Heart right ventricle (tissue), 16 donors: ENCODE results near the gene JADE2. TPM values are rescaled to one million over a fixed set of nuclear protein-coding genes. Genes with fewer than 3 reads are reported as not detected.
A peak's percentile ranks its signal among the peaks of the same experiment; 100 is the strongest.

ENCODE experiments used
- ATAC-seq, 8 donors: fragments of 200-7000 bp; cut with Tn5 transposase; one replicate each; pipeline ENCODE4 v1.9.1; 2020; ENCODE audit warnings: mild to moderate bottlenecking in 8 of 8, moderate library complexity in 8 of 8, moderate number of reproducible peaks in 1 of 8
- DNase-seq, 2 donors: peaks; one replicate each; pipeline ENCODE4 v3.0.0-alpha.2; 2020
- H3K27ac ChIP-seq, 10 donors: fragments of 200-600 bp; sonication (generic) in 2 of 10; one replicate each; pipeline versions ENCODE4 v1.5.0 to v1.8.0; 2020 to 2022; ENCODE audit warnings: mild to moderate bottlenecking in 3 of 10
- H3K27me3 ChIP-seq, 7 donors: fragments of 200-600 bp; one replicate each; pipeline ENCODE4 v1.8.0; 2021 to 2022; ENCODE audit warnings: mild to moderate bottlenecking in 2 of 7
- H3K36me3 ChIP-seq, 9 donors: fragments of 200-600 bp; sonication (generic) in 1 of 9; one replicate each; pipeline versions ENCODE4 v1.5.0 to v1.8.0; 2020 to 2022; ENCODE audit warnings: mild to moderate bottlenecking in 2 of 9
- H3K4me1 ChIP-seq, 9 donors: fragments of 200-600 bp; sonication (generic) in 1 of 9; one replicate each; pipeline versions ENCODE4 v1.5.0 to v1.8.0; 2020 to 2022; ENCODE audit warnings: mild to moderate bottlenecking in 4 of 9
- H3K4me3 ChIP-seq, 10 donors: fragments of 200-600 bp; sonication (generic) in 2 of 10; one replicate each; pipeline versions ENCODE4 v1.5.0 to v1.8.0; 2020 to 2022; ENCODE audit warnings: mild to moderate bottlenecking in 7 of 10, moderate library complexity in 2 of 10
- H3K9me3 ChIP-seq, 11 donors: fragments of 200-600 bp in 10 of 11; sonication (generic) in 2 of 11; one replicate each; pipeline versions ENCODE4 v1.5.0 to v1.8.0; 2013 to 2022; ENCODE audit warnings: mild to moderate bottlenecking in 2 of 11, control low read depth in 1 of 11, moderate library complexity in 1 of 11
- WGBS, 2 donors: extraction: QIAGEN DNeasy Blood & Tissue Kit; methylation state at CpG; one replicate each; pipeline ENCODE4 v1.1.7; 2013; ENCODE audit warnings: inconsistent platforms in 1 of 2; 5-methylcytosine and 5-hydroxymethylcytosine counted together
- intact Hi-C, 10 donors: fragments of 100-400 bp; cut with DNase I; formaldehyde crosslinking; loops; one replicate each; pipeline versions ENCODE4 v1.11.1 to v1.14.2; 2022
- polyA plus RNA-seq, 2 donors: library from polyadenylated mRNA; stranded (reverse); fragments of 200-250 nt; gene quantifications; one replicate each; pipeline ENCODE4 v1.2.3, GENCODE V29; 2013
- total RNA-seq, 10 donors: library from RNA; stranded (reverse); fragmentation: NEBNext Ultra II Directional in 3 of 10; extraction: Animal tissue kit (Norgen Biotek cat#: 25700) in 3 of 10; gene quantifications; one replicate each; pipeline versions ENCODE4 v1.2.1 to v1.2.4, GENCODE V29; 2021 to 2023
- TF ChIP-seq, protein P1 (sequence below), 9 donors: fragments of 200-600 bp; sonication (generic) in 2 of 9; IDR thresholded peaks; one replicate each; pipeline versions ENCODE4 v1.5.0 to v1.8.0; 2021 to 2022; ENCODE audit warnings: antibody characterized with exemption in 9 of 9, mild to moderate bottlenecking in 5 of 9, moderate library complexity in 1 of 9
- donor health status: Arrhythmogenic right ventricular cardiomyopathy.
- donor health status: ischemic (EF 13 %, LVEDD 7.1; RV severe dilation, severe dysfunction).
- donor health status: healthy with polysubstance abuse.
- donor health status: DM: no; HTN: yes; CAD: no.
- donor health status: DM: no; HTN: no; CAD: no.
- donor health status: ischemic (EF 25% LVEDD 6.9; RV normal size, moderate dysfunction).
- donor health status: ischemic (EF 25% LVEDD 5.7; RV mildly dilated, moderate dysfunction).
- donor health status: healthy.
- donor health status: DM: yes; HTN: yes; CAD: no.
- donor health status: Ischemic cardiomyopathy.
- donor health status: ischemic (EF 35%, LVEDD 5.7; RV mildly dilated, moderate dysfunction).
- donor health status: nonischemic (EF 11% LVEDD 7.7; RV severe dilation, severe dysfunction).
- donor health status: DM: yes; HTN: yes; CAD: no.
- donor health status: PGD.
- donor health status: ischemic (EF 29% LVEDD 5.4; RV normal size, mild dysfunction).
- donor health status: nonischemic (EF 23%, LVEDD 6.1; RV moderate dilation, normal function).

Gene JADE2
- total and polyA plus RNA-seq, 12 donors = 5.4 to 38.5 (median 23.9) TPM

DNA sequence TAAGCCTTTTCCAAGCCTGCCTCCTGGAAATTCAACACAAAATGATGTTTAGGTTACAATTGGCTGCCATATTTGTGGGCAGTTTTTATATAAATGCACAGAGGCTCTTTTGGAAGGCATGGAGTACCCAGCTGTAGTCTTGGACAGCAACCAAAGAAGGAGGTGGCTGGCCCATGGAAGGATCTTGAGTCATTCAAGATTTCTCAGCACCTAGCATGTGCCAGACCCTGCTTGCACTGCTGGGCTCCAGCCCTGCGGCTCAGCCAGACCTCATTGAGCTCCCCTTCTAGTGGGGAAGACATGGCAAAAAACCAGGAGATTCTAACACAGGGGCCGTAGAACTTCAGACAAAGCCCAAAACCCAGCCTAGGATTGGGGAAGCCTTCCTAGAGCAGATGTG is 22.1 kb downstream of the JADE2 start:
- TF ChIP-seq, protein P1, sequence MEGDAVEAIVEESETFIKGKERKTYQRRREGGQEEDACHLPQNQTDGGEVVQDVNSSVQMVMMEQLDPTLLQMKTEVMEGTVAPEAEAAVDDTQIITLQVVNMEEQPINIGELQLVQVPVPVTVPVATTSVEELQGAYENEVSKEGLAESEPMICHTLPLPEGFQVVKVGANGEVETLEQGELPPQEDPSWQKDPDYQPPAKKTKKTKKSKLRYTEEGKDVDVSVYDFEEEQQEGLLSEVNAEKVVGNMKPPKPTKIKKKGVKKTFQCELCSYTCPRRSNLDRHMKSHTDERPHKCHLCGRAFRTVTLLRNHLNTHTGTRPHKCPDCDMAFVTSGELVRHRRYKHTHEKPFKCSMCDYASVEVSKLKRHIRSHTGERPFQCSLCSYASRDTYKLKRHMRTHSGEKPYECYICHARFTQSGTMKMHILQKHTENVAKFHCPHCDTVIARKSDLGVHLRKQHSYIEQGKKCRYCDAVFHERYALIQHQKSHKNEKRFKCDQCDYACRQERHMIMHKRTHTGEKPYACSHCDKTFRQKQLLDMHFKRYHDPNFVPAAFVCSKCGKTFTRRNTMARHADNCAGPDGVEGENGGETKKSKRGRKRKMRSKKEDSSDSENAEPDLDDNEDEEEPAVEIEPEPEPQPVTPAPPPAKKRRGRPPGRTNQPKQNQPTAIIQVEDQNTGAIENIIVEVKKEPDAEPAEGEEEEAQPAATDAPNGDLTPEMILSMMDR (IDR thresholded peaks at IDR 0.05) = no peak
- H3K4me3 ChIP-seq = no peak overlapping the region
- DNase-seq (no peak), ATAC-seq (peak in 2 of 8 donors; percentile 38 to 50)
- peak overlapping the region in 5 of 10 donors; percentile 24 to 44 (median 36) for H3K27ac ChIP-seq
- H3K27me3 ChIP-seq = no peaks in the 10 kb centered on the region
- H3K36me3 ChIP-seq = peaks cover 0 to 73% (median 0%) of the 10 kb centered on the region in 9 donors
- H3K4me1 ChIP-seq = peaks cover 17 to 98% (median 84%) of the 10 kb centered on the region in 9 donors
- intact Hi-C loops = loop anchor here in 1 of 10 donors (2.0 kb wide), 1 partner anchor 17 kb away; no protein-coding TSS in a partner anchor
- 62 to 74% methylated on average over 2 of the region's 2 CpGs for WGBS, 2 donors
- H3K9me3 ChIP-seq = no peaks in the 10 kb centered on the region

GRCh38 chr5:134547999-134548658 is 22.7 kb downstream of the JADE2 start:
- peaks cover 0 to 77% (median 0%) of the 10 kb centered on the region in 9 donors for H3K36me3 ChIP-seq
- H3K4me1 ChIP-seq = peaks cover 17 to 99% (median 86%) of the 10 kb centered on the region in 9 donors
- intact Hi-C loops = loop anchor here in 1 of 10 donors (2.0 kb wide), 1 partner anchor 17 kb away; no protein-coding TSS in a partner anchor
- TF ChIP-seq, protein P1 (IDR thresholded peaks at IDR 0.05) = no peak
- H3K27me3 ChIP-seq = no peaks in the 10 kb centered on the region
- H3K4me3 ChIP-seq = no peak overlapping the region
- H3K9me3 ChIP-seq = no peaks in the 10 kb centered on the region
- no peak for DNase-seq
- H3K27ac ChIP-seq = peak overlapping the region in 5 of 10 donors; percentile 24 to 44 (median 33)
- WGBS, 2 donors = 63 to 65% methylated on average over 13 of the region's 13 CpGs
- no peak for ATAC-seq

- Histone ChIP-seq H3K27me3 (no peaks in the 10 kb centered on the region), H3K27ac (no peak overlapping the region), H3K4me1 (peaks cover 26 to 99% (median 85%) of the 10 kb centered on the region in 9 donors), H3K9me3 (no peaks in the 10 kb centered on the region), H3K36me3 (peaks cover 0 to 81% (median 0%) of the 10 kb centered on the region in 9 donors), H3K4me3 (no peak overlapping the region)
- ATAC-seq (no peak), DNase-seq (no peak)
- TF ChIP-seq, protein P1 (IDR thresholded peaks at IDR 0.05) = no peak
- intact Hi-C loops = no loop called here
- WGBS, 2 donors = 56 to 79% methylated on average over 3 of the region's 3 CpGs
Measured at GRCh38 chr5:134549714-134550113, 24.2 kb downstream of the JADE2 start.

DNA sequence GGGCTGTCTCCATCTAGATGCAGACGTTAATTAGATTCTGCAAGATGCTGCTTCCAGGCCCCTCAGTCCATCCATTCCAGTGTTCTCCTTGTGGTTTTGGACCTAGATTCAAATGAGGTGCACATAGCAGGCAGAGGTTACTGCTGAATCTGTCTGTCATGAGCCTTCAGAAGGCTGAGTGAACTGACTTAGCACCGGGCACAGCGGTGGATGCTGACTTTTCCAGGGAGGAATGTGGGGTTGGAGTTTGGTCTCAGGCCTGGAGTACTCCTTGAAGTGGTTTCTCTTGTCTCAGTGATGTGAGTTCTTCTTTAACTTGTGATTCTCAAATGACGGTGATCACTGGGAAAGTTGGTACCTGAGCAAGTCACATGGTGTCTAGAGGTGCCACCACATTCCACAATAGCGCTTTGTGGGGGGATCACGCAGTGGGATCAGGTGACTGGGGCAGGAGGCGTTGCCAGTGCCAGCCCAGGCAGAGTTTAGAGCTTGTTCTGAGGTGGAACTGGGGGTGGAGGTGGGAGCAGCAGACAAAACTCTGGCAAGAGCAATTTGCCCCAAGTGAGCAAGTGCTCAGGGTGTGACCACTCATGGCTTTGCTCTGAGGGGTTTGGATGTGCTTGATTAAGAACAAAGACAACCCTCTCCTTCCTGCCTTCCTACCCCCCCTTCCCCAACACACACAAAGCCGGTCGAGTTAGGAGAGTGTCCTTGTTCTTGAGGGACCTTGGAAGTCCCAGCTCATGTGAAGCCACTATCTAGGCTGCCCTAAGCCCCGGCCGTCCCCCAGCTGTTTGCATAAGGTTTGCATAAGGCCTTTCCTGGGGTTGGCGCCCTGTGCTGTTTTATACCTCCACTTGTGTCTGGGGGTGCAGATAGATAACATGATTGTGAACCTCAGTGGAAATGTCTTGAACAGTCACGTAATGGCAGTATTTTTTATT is 25.1 kb downstream of the JADE2 start:
- Histone ChIP-seq H3K27me3 (no peaks in the 10 kb centered on the region), H3K36me3 (peaks cover 0 to 78% (median 0%) of the 10 kb centered on the region in 9 donors), H3K4me1 (peaks cover 34 to 99% (median 85%) of the 10 kb centered on the region in 9 donors), H3K4me3 (no peak overlapping the region), H3K27ac (peak overlapping the region in 7 of 10 donors; percentile 54 to 95 (median 83)), H3K9me3 (no peaks in the 10 kb centered on the region)
- WGBS, 2 donors = 67 to 72% methylated on average over 13 of the region's 13 CpGs
- ATAC-seq = no peak
- no peak for DNase-seq
- intact Hi-C loops = no loop called here
- TF ChIP-seq, protein P1 (IDR thresholded peaks at IDR 0.05) = no peak
